AG04450 (cell line): ENCODE results near the gene LRRC8D. TPM values are rescaled to one million over a fixed set of nuclear protein-coding genes. Genes with fewer than 3 reads are reported as not detected.

ENCODE experiments used
- CTCF ChIA-PET: fragments of 300-600, 350-600 bp; formaldehyde crosslinking; extraction: SDS; loops from one replicate; lab custom pipeline; 2022; ENCODE audit warnings: antibody characterized with exemption, inconsistent platforms; lab: Charles Lee
- POLR2A ChIA-PET: fragments of 350-600 bp; formaldehyde crosslinking; extraction: SDS; loops from one replicate; lab custom pipeline; 2021; ENCODE audit warnings: antibody characterized with exemption, inconsistent platforms; lab: Yijun Ruan, JAX
- DNase-seq: peaks from one replicate; pipeline ENCODE4 v3.0.0-alpha.2; 2011; ENCODE audit warnings: low read depth, low spot score
- H3K27ac ChIP-seq: one replicate; pipeline ENCODE4 v1.5.1; 2012; ENCODE audit warnings: low read depth, low read length, control low read depth
- H3K27me3 ChIP-seq: one replicate; pipeline ENCODE4 v1.6.0; 2012; ENCODE audit warnings: low read length; ENCODE audit not compliant: control insufficient read depth, insufficient read depth
- H3K4me3 ChIP-seq: 2 replicates; pipeline ENCODE4 v1.5.1; 2011; ENCODE audit warnings: mild to moderate bottlenecking, low read depth, low read length, control low read depth
- H3K9me3 ChIP-seq: 2 replicates; pipeline ENCODE4 v1.5.1; 2012; ENCODE audit warnings: low read length; ENCODE audit not compliant: control insufficient read depth, insufficient read depth
- polyA plus RNA-seq: library from polyadenylated mRNA; depleted of rRNA; stranded (reverse); fragments of >200 nt; gene quantifications from 2 replicates; pipeline ENCODE4 v1.2.3, GENCODE V29; 2011
- TF ChIP-seq, protein P1 (sequence below): IDR thresholded peaks from 2 replicates; pipeline ENCODE4 v1.5.1; 2011; ENCODE audit warnings: low read depth, low read length, control low read depth, inconsistent platforms

The LRRC8D gene
- polyA plus RNA-seq, 1 experiment = 48.7 TPM

GRCh38 chr1:89878256-89878655 is 57.4 kb downstream of the LRRC8D start:
- Histone ChIP-seq H3K27me3 (no peaks in the 10 kb centered on the region), H3K27ac (no peak overlapping the region), H3K9me3 (peaks cover 7% of the 10 kb centered on the region), H3K4me3 (no peak overlapping the region)
- ChIA-PET CTCF (interaction anchor here (0.6 kb wide), 2 partner anchors 98 to 136 kb away, joined by 3 to 6 read pairs; no protein-coding TSS in a partner anchor), POLR2A (no interaction called here)
- TF ChIP-seq, protein P1, sequence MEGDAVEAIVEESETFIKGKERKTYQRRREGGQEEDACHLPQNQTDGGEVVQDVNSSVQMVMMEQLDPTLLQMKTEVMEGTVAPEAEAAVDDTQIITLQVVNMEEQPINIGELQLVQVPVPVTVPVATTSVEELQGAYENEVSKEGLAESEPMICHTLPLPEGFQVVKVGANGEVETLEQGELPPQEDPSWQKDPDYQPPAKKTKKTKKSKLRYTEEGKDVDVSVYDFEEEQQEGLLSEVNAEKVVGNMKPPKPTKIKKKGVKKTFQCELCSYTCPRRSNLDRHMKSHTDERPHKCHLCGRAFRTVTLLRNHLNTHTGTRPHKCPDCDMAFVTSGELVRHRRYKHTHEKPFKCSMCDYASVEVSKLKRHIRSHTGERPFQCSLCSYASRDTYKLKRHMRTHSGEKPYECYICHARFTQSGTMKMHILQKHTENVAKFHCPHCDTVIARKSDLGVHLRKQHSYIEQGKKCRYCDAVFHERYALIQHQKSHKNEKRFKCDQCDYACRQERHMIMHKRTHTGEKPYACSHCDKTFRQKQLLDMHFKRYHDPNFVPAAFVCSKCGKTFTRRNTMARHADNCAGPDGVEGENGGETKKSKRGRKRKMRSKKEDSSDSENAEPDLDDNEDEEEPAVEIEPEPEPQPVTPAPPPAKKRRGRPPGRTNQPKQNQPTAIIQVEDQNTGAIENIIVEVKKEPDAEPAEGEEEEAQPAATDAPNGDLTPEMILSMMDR = no peak
- no peak for DNase-seq

GRCh38 chr1:89880679-89881078 is 59.8 kb downstream of the LRRC8D start:
- POLR2A ChIA-PET = no interaction called here
- TF ChIP-seq, protein P1 = no peak
- DNase-seq = no peak
- Histone ChIP-seq H3K27ac (no peak overlapping the region), H3K4me3 (no peak overlapping the region), H3K27me3 (no peaks in the 10 kb centered on the region), H3K9me3 (peaks cover 7% of the 10 kb centered on the region)
- CTCF ChIA-PET = no interaction called here

- Histone ChIP-seq H3K9me3 (peaks cover 7% of the 10 kb centered on the region), H3K4me3 (no peak overlapping the region), H3K27me3 (no peaks in the 10 kb centered on the region), H3K27ac (no peak overlapping the region)
- ChIA-PET POLR2A (no interaction called here), CTCF (interaction anchor here (0.8 to 0.9 kb wide), 2 partner anchors 9 to 83 kb away, joined by 3 read pairs; no protein-coding TSS in a partner anchor)
- no peak for DNase-seq
- TF ChIP-seq, protein P1 = no peak
Measured at GRCh38 chr1:89881415-89882058, 60.7 kb downstream of the LRRC8D start.

DNA sequence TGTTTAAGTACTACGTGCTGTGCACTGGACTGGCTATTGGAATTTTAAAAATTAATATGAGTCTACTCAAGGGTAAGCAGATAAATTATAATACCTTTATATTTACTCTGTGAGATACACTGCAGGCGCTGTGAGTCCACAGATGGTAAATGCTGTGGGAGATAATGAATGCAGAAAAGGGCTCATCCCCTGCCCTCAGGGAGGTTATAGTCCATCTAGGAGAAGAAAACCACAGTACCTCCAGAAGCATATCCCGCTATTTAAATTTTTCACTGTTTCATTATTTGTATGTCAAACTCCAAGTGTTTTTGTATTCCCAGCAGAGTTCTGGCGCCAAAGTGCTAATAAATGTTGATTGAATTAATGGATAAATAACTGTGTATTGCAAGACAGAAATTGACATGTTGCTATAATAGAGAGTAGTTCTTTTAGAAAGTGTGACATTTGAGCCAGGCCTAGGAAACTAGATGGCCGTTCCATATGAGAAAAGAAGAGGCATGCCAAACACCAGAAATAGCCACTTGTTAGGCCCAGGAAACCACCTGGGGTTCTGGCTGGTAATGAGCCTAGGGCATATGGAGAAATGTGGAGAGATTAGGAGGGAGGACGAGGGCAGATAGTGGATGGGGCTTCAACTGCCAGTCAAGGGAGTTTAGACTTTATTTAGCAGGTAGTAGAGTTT is 61.7 kb downstream of the LRRC8D start:
- CTCF ChIA-PET = interaction anchor here (0.9 kb wide), 1 partner anchor 10 kb away, joined by 3 read pairs; no protein-coding TSS in a partner anchor
- POLR2A ChIA-PET = no interaction called here
- no peak overlapping the region for H3K27ac ChIP-seq
- TF ChIP-seq, protein P1 = no peak
- H3K4me3 ChIP-seq = no peak overlapping the region
- DNase-seq = no peak
- H3K27me3 ChIP-seq = no peaks in the 10 kb centered on the region
- peaks cover 7% of the 10 kb centered on the region for H3K9me3 ChIP-seq

- Histone ChIP-seq H3K4me3 (no peak overlapping the region), H3K27ac (no peak overlapping the region), H3K27me3 (no peaks in the 10 kb centered on the region), H3K9me3 (peaks cover 7% of the 10 kb centered on the region)
- TF ChIP-seq, protein P1 = no peak
- POLR2A ChIA-PET = no interaction called here
- no peak for DNase-seq
- CTCF ChIA-PET = no interaction called here
Measured at GRCh38 chr1:89883030-89883379, 62.2 kb downstream of the LRRC8D start.
